HG03439 (cell line): ENCODE data around the gene CSTF2T.
A peak's percentile ranks its signal among the peaks of the same experiment; 100 is the strongest.

Experiments used
- ATAC-seq: cut with Tn5 transposase; IDR thresholded peaks from one replicate; pipeline ENCODE4 v1.9.1; 2021; ENCODE audit warnings: mild to moderate bottlenecking, moderate library complexity; ENCODE audit not compliant: unreplicated experiment

Gene CSTF2T, protein sequence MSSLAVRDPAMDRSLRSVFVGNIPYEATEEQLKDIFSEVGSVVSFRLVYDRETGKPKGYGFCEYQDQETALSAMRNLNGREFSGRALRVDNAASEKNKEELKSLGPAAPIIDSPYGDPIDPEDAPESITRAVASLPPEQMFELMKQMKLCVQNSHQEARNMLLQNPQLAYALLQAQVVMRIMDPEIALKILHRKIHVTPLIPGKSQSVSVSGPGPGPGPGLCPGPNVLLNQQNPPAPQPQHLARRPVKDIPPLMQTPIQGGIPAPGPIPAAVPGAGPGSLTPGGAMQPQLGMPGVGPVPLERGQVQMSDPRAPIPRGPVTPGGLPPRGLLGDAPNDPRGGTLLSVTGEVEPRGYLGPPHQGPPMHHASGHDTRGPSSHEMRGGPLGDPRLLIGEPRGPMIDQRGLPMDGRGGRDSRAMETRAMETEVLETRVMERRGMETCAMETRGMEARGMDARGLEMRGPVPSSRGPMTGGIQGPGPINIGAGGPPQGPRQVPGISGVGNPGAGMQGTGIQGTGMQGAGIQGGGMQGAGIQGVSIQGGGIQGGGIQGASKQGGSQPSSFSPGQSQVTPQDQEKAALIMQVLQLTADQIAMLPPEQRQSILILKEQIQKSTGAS

GRCh38 chr10:51699475-51700227 lies at the start of gene CSTF2T:
Gene CSTF2T, minus strand, starts transcription at chr10:51699595. Its CDS starts 46 bp downstream, at chr10:51699549.
- ATAC-seq = peak; percentile 97

DNA sequence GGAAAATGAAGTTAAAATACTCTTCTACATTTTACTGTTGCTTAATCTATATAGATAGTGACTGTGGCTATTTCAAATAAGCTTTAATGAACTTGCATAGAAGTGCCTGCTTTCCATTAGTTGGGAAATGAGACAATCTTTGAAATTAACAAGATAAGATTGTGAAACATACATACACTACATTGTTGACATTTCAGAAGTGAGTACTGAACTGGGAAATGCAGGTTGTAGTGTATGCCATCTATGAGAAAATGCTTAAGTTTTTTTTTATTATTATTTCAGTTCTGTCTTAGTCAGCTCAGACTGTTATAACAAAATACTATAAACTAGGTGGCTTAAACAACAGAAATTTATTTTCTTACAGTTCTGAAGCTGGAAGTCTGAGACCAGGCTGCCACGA lies 49.6 kb upstream of the CSTF2T start:
- ATAC-seq = no peak

- no peak for ATAC-seq
Measured at GRCh38 chr10:51747216-51747615, 47.8 kb upstream of the CSTF2T start.

DNA sequence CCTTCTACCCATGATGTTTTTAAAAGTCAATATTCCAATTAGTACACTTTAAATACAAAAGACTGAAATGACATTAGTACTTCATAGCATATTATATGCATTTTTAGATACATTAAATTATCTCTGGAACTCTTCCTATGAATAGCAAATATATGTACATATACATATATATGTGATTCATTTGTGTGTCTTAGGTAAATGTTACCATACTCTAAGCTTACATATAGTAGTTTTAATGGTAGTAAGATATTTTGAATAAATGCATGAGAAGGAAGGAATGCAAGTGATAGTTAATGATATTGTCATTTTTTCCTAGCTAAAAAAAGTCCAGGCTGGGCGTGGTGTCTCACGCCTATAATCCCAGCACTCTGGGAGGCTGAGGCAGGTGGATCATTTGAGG lies 46.0 kb upstream of the CSTF2T start:
- ATAC-seq = no peak

DNA sequence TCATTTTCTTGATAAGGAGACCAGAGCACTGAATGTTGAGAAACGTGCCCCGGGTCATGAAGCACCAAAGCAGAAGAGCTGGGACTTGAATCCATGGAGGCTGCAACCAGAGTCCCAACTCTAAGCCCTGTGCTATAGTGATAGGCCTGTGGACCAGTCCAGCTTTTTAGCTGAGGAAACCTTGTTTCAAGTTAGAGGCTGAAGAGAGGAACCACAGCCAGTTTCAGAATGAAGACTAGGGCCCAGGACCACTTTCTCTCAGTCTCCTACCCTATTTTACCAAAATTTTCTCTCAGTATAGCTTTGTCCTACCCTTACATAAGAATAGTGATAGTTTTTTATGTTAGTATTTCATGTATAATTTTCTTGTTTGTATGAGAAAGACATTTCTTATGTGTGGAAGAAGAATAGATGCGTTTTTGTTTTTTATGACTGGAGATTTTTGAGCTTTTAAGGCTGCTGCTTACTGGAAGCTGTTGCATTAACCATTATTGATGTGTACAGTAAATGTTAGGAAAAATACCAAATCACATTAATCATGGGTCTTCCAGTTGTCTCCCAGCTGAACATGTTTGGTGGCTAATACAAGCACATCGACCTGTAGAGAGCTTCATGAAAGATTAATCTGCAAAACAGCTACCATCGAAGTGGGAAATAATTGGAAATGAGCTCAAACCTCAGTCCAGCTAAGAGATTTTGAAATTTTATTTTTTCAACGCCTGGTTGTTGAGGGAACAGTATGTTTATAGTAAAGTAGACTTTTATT lies 45.0 kb upstream of the CSTF2T start:
- no peak for ATAC-seq

- no peak for ATAC-seq
Measured at GRCh38 chr10:51743146-51743545, 43.8 kb upstream of the CSTF2T start.

GRCh38 chr10:51733057-51733456 lies 33.7 kb upstream of the CSTF2T start:
- ATAC-seq = no peak

GRCh38 chr10:51729822-51730555 lies 30.6 kb upstream of the CSTF2T start:
- ATAC-seq = no peak

DNA sequence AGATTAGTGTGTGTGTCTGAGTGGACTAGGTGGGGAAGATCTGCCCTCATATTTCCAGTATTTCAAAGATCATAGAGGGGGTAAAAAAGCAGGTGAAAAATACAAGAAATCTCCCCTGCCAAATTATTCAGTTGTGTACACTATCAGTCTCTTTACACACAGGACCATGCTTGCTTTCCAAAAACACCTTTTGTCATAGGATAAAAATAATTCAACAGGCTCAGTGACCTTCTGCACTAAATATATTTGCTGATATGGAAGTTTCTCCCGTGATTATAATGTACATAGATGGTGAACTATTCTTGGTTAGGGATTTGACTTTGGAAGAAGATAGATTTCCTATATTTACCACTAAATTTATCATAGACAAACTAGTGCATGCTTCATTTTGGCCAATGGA lies 24.6 kb upstream of the CSTF2T start:
- ATAC-seq = no peak

- no peak for ATAC-seq
Measured at GRCh38 chr10:51718804-51719291, 19.5 kb upstream of the CSTF2T start.

DNA sequence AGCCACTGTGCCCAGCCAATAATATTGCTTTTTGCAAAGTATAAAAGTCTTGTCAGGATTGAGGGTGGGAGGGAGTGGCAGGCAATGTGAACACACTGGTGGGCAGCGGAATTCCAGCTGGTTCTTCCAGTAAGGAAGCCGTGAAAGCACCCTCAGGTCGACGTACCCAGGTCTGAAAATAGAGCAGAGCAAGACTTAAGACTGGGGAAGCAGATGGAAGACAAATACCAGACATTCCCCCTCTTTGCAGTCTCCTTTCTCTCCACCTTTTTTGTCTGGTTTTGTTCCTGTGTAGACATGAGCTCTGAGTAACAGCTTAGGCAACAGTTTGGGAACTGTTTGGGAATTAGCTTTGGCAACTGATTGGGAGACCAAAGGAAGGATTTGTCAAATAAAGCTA lies 17.6 kb upstream of the CSTF2T start:
- ATAC-seq = no peak

DNA sequence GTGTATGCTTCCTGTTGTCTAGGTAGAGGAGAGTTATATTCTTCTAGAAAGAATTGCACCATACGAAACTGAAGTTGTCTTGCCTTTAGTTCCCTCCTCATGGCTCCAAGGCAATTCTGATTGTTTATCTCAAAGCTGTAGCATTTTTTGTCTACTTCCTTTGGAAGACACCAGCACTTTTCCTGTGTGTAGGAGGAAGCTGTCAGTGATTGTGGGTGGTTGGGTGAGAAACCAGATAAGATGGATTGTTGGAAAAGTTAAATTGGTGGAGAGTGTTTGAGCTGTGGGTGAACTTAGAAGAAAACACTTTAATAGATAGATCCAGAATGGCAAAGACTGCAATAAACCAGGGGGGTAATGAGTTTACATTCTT lies 12.1 kb upstream of the CSTF2T start:
- ATAC-seq = no peak

- no peak for ATAC-seq
Measured at GRCh38 chr10:51709324-51709972, 10.1 kb upstream of the CSTF2T start.

DNA sequence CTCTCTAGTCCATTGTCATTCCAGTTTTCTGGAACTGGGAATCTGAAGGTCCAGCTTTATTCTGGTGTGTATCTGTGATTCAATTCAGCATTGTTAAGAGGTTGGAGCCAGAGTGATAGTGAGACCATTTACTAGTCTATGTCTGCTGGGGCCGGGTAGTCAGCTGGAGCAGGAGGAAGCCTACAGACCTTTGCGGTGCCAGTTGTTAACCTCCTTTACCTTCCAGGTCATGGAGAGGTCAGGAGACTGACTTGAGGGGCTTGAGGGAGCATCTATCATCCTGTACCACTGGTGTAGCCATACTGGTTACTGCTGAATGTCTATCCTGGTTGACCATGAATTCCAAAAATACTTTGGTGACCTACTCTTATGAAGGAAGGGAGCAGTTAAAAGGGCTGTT lies 9.2 kb upstream of the CSTF2T start:
- ATAC-seq = no peak

DNA sequence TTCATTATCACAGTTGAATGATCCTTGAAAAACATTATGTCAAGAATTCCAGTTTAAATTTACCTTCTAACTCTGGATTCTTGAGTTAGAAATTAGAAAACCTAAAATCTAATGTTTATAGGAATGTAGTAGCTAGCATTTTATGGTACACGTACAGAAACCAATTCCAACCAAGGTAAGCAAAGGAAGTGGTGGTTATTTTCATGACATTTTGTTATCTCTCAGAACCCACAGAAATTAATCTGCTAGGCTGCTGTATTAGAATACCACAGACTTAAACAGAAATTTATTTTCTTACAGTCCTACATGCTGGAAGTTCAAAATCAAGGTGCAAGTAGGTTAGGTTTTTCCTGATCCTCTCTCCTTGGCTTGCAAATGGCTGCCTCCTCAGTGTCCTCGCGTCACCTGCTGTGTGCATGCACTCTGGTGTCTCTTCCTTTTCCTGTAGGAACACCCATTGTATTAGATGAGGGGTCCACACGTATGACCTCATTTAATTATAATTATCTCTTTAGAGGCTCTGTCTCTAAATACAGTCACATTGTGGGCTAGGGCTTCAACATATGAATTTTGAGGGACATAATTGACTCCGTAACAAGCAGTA lies 8.5 kb upstream of the CSTF2T start:
- no peak for ATAC-seq

DNA sequence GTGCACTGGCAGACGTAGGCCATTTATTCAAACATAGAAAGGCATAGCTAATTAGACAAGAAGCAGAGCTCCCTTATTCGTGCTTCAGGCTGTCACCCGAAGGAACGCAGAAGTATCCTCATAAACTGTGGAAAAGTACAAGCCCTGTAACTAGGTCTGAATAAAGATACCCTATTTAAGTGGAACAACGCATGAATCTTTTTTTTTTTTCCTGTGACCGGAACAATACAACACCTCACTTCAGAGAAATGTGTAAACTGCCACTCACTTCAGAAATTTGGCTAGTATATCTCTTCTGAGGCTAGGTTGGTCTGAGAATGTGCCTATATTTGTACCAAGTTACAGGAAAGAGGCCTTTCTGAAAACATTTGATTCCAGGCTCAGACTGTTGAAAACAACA lies 8.0 kb upstream of the CSTF2T start:
- no peak for ATAC-seq

DNA sequence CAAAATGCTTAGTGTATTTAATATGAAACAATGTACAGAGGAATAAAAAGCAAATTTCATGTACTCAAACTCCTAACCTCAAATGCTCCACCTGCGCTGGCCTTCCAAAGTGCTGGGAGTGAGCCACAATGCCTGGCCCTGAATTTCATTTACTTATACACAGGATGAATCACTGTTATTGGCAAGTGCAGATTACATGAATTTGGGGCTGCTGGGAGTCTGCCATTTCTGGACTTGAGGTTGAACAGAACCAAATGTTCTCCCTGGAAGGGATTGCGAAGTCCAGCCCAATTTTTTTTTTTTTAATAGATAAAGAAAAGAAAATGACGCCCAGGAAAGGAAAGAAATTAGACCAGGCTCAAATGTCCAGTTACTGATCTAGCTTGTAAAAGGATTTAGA lies 6.8 kb upstream of the CSTF2T start:
- ATAC-seq = no peak

GRCh38 chr10:51705774-51706173 lies 6.4 kb upstream of the CSTF2T start:
- ATAC-seq = no peak

- no peak for ATAC-seq
Measured at GRCh38 chr10:51700228-51700817, 928 bp upstream of the CSTF2T start.
